Activated CD4-positive, alpha-beta memory T cell treated with anti-CD3 and anti-CD28 coated beads for 36 hours (primary cell): ENCODE measurements around the gene PLA2G4E. TPM values are rescaled to one million over a fixed set of nuclear protein-coding genes. Genes with fewer than 3 reads are reported as not detected.

Source experiments
- CTCF ChIA-PET: fragments of 350-600 bp; sonication (Branson Sonifier 250); formaldehyde crosslinking; loops from one replicate; lab custom pipeline; 2021; ENCODE audit warnings: antibody characterized with exemption, inconsistent platforms; lab: Charles Lee
- POLR2A ChIA-PET: fragments of 350-600 bp; sonication (Branson Sonifier 250); formaldehyde crosslinking; loops from one replicate; lab custom pipeline; 2021; ENCODE audit warnings: antibody characterized with exemption; lab: Charles Lee
- DNase-seq: peaks from one replicate; pipeline ENCODE4 v3.0.0-alpha.2; 2020
- H3K27ac Mint-ChIP-seq: one replicate; pipeline ENCODE4 v1.8.0; 2021; ENCODE audit warnings: mixed read lengths
- H3K27me3 Mint-ChIP-seq: one replicate; pipeline ENCODE4 v1.8.0; 2021; ENCODE audit warnings: mixed read lengths
- H3K36me3 Mint-ChIP-seq: one replicate; pipeline ENCODE4 v1.8.0; 2021; ENCODE audit warnings: mixed read lengths
- H3K4me1 Mint-ChIP-seq: one replicate; pipeline ENCODE4 v1.8.0; 2021; ENCODE audit warnings: low read depth, mixed read lengths
- H3K4me3 Mint-ChIP-seq: one replicate; pipeline ENCODE4 v1.8.0; 2021; ENCODE audit warnings: mild to moderate bottlenecking, mixed read lengths
- H3K9me3 Mint-ChIP-seq: one replicate; pipeline ENCODE4 v1.8.0; 2021; ENCODE audit warnings: mixed read lengths
- intact Hi-C: fragments of 100-400 bp; cut with micrococcal nuclease; formaldehyde crosslinking; loops from one replicate; pipeline ENCODE4 v1.15.1; 2023
- total RNA-seq, 2 experiments: library from RNA; stranded (reverse); gene quantifications; one replicate each; pipeline ENCODE4 v1.2.3, GENCODE V29; 2021

Gene PLA2G4E
- total RNA-seq, 2 experiments from 2014 or later, result not detected

DNA sequence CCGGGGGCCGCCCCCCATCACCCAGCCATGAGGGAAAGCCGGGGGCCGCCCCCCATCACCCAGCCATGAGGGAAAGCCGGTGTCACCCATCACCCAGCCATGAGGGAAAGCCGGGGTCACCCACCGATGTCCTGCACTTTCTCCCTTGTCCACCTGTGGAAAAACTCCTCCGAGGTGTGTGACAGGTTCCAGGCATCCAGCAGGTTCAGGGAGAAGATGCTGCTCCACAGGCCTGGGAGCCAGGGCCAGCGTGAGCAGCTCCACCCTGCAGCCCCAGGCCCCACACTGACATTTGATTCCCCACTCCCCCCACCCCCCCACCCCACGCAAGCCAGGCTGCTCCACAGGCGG, 32.9 kb downstream of the PLA2G4E start:
- Mint-ChIP-seq H3K36me3 (no peaks in the 10 kb centered on the region), H3K27me3 (no peaks in the 10 kb centered on the region), H3K27ac (no peak overlapping the region), H3K4me3 (no peak overlapping the region), H3K4me1 (no peaks in the 10 kb centered on the region), H3K9me3 (no peaks in the 10 kb centered on the region)
- CTCF ChIA-PET, result interaction anchor here (1.5 to 9.1 kb wide), 6 partner anchors 15 to 151 kb away, joined by 3 to 126 read pairs (median 48); partner anchors contain the start of gene EHD4
- DNase-seq, result no peak
- intact Hi-C loops, result loop anchor here (2.0 kb wide), 1 partner anchor 149 kb away; no protein-coding TSS in a partner anchor
- POLR2A ChIA-PET, result no interaction called here

DNA sequence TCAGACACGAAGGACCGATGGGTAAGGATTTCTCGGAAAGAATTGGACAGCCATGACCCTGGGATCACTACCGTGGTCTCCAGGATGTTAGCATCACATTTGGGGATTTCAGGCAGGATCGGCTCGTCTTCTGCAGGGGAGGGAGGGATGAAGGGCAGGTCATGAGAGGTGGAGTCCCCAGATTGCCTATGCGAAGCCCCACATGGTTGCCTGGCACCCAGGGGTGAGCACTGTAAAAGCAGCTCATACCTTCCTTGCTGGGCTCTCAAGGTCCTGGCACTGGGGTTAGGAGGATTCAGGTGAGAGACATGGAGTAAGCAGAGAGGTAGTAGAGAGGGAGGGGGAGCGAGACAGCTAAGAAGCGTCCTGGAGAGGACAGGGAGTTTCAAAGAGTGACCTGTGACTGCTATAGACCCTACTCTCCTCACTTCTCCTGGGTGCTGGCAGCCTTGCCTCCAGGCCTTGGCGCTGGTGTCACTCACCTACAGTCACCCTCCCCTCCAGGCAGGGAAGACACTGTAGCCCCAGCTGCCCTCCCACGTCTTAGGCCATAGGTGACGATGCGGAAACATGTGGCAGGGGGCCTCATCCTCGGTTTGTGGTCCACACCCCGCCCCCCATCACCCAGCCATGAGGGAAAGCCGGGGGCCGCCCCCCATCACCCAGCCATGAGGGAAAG, 33.5 kb downstream of the PLA2G4E start:
- ChIA-PET CTCF (interaction anchor here (1.5 to 9.1 kb wide), 5 partner anchors 58 to 151 kb away, joined by 3 to 126 read pairs (median 70); no protein-coding TSS in a partner anchor), POLR2A (no interaction called here)
- intact Hi-C loops, result no loop called here
- DNase-seq, result no peak
- Mint-ChIP-seq H3K4me1 (no peaks in the 10 kb centered on the region), H3K27me3 (no peaks in the 10 kb centered on the region), H3K4me3 (no peak overlapping the region), H3K27ac (no peak overlapping the region), H3K9me3 (no peaks in the 10 kb centered on the region), H3K36me3 (no peaks in the 10 kb centered on the region)

DNA sequence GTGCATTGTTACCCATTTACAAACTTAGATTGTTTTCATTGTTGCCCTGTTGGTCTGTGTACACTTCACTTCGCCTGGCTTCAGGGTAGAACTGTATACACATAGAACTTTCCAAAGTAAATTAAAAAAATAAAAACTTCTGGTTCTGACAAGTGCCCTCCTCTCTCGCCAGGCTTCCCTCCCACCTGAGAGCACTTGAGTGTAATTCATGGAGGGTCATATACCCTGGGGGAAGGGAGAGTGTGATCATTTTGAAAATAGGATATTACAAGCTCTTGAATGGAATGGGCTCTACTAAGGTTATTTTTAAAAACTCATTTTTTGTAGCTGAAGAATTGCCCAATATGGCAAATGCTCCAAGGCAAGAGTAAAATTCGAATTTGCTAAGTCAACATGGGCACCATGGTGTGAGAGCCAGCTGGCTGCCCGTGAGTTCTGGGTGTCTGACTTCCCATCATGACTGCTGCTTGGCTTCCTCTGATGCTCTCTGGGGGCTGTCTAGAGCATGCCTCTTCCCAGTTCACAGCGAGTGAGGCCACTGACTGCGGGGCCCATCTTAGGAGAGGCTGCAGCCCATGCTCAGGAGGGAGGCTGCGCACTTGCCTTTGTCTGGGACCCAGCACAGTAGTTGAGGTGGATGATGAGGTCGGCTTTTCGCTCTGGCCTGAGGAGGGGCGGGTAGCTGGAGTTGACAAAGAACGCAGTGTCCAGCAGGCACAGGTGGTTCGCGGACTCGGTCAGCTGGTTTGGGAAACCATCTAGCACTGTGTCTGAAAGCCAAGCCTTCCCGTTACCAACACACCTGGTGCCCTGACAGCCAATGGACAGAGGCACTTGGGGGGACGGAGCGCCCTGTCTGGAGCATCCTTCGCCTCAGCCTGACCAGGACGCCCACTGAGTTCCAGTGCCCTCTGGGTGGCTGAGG, 35.3 kb downstream of the PLA2G4E start:
- H3K27ac Mint-ChIP-seq, result no peak overlapping the region
- no peak for DNase-seq
- H3K4me1 Mint-ChIP-seq, result peaks cover 14% of the 10 kb centered on the region
- POLR2A ChIA-PET, result no interaction called here
- CTCF ChIA-PET, result interaction anchor here (0.9 to 9.1 kb wide), 7 partner anchors 13 to 153 kb away, joined by 3 to 126 read pairs (median 5); no protein-coding TSS in a partner anchor
- no peaks in the 10 kb centered on the region for H3K27me3 Mint-ChIP-seq
- no peak overlapping the region for H3K4me3 Mint-ChIP-seq
- intact Hi-C loops, result no loop called here
- H3K9me3 Mint-ChIP-seq, result no peaks in the 10 kb centered on the region
- H3K36me3 Mint-ChIP-seq, result no peaks in the 10 kb centered on the region

DNA sequence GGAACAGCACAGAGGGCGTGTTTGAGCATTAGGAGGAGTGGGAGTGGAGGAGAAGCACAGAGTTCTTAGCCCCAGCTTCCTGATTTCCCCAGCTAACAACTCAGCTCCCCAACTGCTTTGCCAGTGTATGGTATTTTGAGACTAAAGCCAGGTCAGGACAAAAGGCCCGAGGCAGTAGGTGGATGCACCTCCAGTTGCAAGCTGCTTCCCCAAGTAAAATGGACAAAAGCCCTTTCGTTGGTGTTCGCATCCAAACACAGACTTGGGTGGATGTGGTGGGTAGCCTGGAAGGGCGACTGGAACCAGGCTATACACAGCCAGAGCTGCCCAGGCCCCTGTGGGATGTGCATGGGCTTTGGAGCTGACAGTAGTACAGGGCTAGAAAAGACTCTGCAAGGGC, 36.2 kb downstream of the PLA2G4E start:
- Mint-ChIP-seq H3K36me3 (no peaks in the 10 kb centered on the region), H3K27me3 (no peaks in the 10 kb centered on the region), H3K4me3 (no peak overlapping the region), H3K4me1 (peaks cover 15% of the 10 kb centered on the region), H3K27ac (no peak overlapping the region), H3K9me3 (no peaks in the 10 kb centered on the region)
- intact Hi-C loops, result no loop called here
- no peak for DNase-seq
- CTCF ChIA-PET, result interaction anchor here (1.4 to 9.1 kb wide), 5 partner anchors 72 to 154 kb away, joined by 3 to 126 read pairs (median 14); no protein-coding TSS in a partner anchor
- POLR2A ChIA-PET, result no interaction called here

DNA sequence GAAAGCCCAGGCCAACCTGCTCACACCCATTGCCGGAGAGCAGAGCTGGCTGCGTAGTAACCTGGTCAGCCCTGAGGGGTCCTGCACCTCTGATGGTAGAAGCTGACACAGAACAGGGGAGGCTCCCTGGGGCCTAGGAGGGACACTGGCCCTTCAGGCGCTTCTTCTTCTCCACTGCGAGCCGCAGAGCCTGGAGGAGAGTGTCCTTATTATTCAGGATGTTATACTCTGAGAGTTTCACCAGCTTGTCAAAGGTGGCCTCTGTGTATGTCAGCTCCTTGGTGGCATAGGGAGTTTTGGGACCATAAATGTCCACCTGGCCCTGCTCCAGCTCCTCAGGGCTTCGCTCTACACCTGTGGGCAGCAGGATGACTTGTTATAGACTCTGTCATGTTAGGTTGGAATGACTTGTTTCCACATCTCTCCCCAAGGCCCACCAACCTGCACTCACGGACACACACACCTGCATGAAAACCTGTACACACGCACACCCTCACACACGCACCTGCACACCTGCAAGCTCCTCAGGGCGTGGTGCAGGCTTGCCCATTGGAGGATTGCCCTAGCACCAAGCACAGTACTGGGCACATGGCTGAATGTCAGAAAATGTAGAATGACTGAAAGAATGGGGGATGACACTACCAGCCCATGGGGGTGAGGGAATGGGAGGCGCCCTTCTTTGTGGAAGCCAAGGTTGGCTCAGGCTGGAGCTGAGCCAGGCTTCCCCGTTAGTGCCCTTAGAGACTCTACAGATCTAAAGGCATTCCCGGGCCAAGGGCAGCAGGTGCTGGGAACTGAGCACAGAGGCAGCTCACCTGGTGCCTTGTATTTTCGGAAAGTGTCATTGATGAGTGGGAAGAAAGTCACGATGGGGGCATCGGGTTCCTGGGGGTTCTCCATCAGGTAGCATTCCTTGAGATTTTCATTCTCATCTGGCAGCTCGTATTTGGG, 36.9 kb downstream of the PLA2G4E start:
- Mint-ChIP-seq H3K9me3 (no peaks in the 10 kb centered on the region), H3K27ac (no peak overlapping the region), H3K36me3 (no peaks in the 10 kb centered on the region), H3K4me3 (no peak overlapping the region), H3K27me3 (no peaks in the 10 kb centered on the region), H3K4me1 (peaks cover 15% of the 10 kb centered on the region)
- ChIA-PET POLR2A (no interaction called here), CTCF (interaction anchor here (2.0 to 9.1 kb wide), 3 partner anchors 73 to 155 kb away, joined by 5 to 126 read pairs (median 14); no protein-coding TSS in a partner anchor)
- intact Hi-C loops, result no loop called here
- DNase-seq, result peak; percentile 3

DNA sequence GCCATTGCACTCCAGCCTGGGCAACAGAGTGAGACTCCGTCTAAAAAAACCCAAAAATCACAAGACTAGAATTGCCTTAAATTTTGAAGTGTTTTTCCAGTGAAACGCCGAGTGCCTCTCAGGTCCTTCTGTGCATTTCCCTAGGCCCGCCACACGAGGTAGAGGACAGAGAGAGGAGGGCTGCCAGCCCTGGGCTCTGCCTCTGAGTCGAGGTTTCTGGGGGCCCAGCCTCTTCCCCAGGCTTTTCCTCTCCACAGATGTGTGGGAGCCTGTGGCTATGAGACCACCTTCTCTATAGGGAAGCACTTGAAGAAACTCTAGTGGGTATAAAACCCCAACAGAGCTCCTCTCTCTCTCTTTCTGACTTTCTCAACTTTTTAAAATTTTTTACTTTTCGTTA, 37.6 kb downstream of the PLA2G4E start:
- Mint-ChIP-seq H3K36me3 (no peaks in the 10 kb centered on the region), H3K27ac (no peak overlapping the region), H3K4me3 (no peak overlapping the region), H3K27me3 (no peaks in the 10 kb centered on the region), H3K4me1 (peaks cover 15% of the 10 kb centered on the region), H3K9me3 (no peaks in the 10 kb centered on the region)
- POLR2A ChIA-PET, result no interaction called here
- peak; percentile 0 for DNase-seq
- CTCF ChIA-PET, result interaction anchor here (2.0 to 9.1 kb wide), 3 partner anchors 73 to 155 kb away, joined by 5 to 126 read pairs (median 14); no protein-coding TSS in a partner anchor
- intact Hi-C loops, result no loop called here

DNA sequence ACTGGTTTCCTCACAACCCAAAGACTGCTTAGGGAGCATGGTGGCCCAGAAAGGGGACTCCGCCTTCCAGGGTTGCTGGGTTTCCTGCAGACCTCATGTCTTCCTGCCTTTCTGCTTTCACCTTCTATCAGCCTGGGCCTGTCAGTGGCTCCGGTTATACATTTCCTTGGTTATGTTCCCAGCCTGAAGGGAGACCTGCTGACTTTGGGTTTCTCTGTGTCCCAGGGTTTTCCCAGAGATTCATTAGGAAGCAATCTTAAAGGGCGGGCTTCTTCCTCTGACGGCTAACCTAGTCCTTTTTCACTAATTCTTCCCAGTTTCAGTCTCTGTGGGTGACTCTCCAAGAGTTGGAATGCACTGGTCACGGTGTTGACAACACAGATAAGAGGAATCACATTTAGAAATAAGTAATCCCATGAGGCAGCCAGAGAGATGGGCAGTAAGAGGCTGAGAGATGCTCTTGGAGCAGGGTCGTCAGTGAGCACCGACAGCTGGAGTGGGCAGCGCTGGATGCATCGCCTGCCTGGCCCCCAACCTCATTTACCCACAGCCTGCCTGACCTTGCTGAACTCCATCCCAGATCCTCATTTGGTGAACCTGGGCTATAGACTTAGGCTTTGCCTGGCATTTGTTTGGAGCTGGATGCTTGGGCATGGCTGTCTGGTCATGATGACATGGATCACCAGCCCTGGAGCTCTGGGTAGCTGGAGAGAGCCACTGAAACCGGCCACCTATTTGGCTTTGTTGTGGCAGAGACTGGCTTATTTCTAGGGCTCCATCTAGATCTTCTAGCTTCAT, 38.5 kb downstream of the PLA2G4E start:
- peak; percentile 2 for DNase-seq
- H3K4me3 Mint-ChIP-seq, result no peak overlapping the region
- H3K27ac Mint-ChIP-seq, result no peak overlapping the region
- ChIA-PET POLR2A (interaction anchor here (2.8 kb wide), 1 partner anchor 11 kb away, joined by 18 read pairs; the partner anchor contains the start of gene EHD4), CTCF (interaction anchor here (3.6 kb wide), 1 partner anchor 74 kb away, joined by 14 read pairs; no protein-coding TSS in a partner anchor)
- H3K4me1 Mint-ChIP-seq, result peaks cover 15% of the 10 kb centered on the region
- intact Hi-C loops, result no loop called here
- no peaks in the 10 kb centered on the region for H3K27me3 Mint-ChIP-seq
- H3K36me3 Mint-ChIP-seq, result no peaks in the 10 kb centered on the region
- no peaks in the 10 kb centered on the region for H3K9me3 Mint-ChIP-seq

DNA sequence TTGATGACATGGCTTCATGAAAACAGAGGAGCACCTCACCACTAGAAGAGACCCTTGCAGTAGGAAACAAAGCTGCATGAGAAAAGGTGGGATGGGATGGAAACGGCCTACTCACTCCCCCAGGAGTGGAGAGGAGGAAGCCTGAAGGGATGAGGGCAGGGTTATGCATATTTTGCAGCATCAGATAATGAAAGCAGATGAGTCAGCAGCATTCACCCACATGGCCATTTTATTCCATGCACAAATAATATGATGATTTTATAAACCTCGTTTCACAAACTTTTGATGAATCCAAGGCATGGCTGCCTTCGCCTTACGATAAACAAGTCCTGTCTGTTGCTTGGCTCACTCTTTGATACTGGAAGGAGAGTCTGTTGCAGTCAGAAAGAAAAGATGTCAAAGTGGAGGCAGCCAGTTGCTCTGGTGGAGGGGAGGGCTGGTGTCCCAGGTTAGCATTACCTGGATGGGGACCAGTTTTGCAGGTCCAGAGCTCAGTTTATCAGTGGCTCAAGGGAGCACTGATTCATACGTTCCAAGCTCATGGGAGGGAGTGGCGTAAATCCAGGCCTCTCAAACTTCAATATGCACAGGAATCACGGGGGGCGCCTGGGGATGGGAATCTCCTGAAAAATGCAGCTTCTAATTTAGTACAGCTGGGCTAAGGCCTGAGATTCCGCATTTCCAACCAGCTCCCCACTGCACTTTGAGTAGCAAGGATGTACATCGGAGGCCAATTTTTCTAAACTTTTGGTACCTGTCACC, 39.3 kb downstream of the PLA2G4E start:
- no peaks in the 10 kb centered on the region for H3K36me3 Mint-ChIP-seq
- POLR2A ChIA-PET, result interaction anchor here (2.8 kb wide), 1 partner anchor 10 kb away, joined by 18 read pairs; the partner anchor contains the start of gene EHD4
- DNase-seq, result peak; percentile 7
- H3K4me3 Mint-ChIP-seq, result no peak overlapping the region
- intact Hi-C loops, result no loop called here
- no peaks in the 10 kb centered on the region for H3K9me3 Mint-ChIP-seq
- CTCF ChIA-PET, result no interaction called here
- peak overlapping the region; percentile 12 for H3K27ac Mint-ChIP-seq
- no peaks in the 10 kb centered on the region for H3K27me3 Mint-ChIP-seq
- peaks cover 15% of the 10 kb centered on the region for H3K4me1 Mint-ChIP-seq

DNA sequence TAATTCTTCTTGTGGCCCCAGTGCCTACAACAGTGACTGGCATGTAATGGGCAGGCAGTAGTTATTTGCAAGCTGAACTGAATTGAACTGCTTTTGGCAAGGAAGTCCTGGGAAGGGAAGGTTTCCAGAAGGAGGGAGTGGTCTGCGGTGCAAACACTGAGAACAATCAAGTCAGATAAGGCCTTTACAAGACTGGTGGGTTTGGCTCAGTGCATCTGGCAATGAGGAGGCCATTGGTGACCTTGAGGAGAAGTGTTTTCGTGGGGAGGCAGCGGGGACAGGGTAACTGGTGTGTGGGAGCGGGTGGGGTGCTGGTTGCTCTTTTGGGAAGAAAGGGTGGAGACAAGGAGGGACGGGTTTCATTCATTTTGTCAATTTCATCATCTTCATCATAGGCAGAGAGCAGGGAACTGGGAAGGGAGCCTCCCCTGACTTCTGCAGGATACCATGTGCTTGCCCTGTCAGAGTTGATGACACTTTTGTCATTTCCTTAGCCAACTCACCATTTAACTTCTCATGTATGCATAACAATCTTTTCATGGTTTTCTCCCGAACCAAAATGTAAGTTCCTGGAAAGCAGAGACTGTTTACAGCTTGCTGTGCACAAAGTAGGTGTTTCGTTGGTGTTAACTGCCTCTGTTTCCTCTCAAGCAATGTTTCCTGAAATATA, 40.1 kb downstream of the PLA2G4E start:
- H3K4me3 Mint-ChIP-seq, result no peak overlapping the region
- H3K4me1 Mint-ChIP-seq, result peaks cover 15% of the 10 kb centered on the region
- no peaks in the 10 kb centered on the region for H3K9me3 Mint-ChIP-seq
- no peaks in the 10 kb centered on the region for H3K36me3 Mint-ChIP-seq
- H3K27me3 Mint-ChIP-seq, result no peaks in the 10 kb centered on the region
- peak; percentile 10 for DNase-seq
- ChIA-PET POLR2A (interaction anchor here (2.8 kb wide), 1 partner anchor 9 kb away, joined by 18 read pairs; the partner anchor contains the start of gene EHD4), CTCF (interaction anchor here (2.7 kb wide), 1 partner anchor 9 kb away, joined by 12 read pairs; no protein-coding TSS in a partner anchor)
- H3K27ac Mint-ChIP-seq, result peak overlapping the region; percentile 30
- intact Hi-C loops, result no loop called here
